Left renal pelvis (tissue), 4 donors: ENCODE measurements around the gene METTL24. TPM values are rescaled to one million over a fixed set of nuclear protein-coding genes. Genes with fewer than 3 reads are reported as not detected.

ENCODE experiments used
- DNase-seq, 4 donors: peaks; one replicate each; pipeline ENCODE4 v3.0.0-alpha.2; 2013; ENCODE audit warnings: low read depth in 4 of 4, low spot score in 3 of 4
- polyA plus RNA-seq, 4 donors: library from polyadenylated mRNA; unstranded; fragments of 120-200 nt; gene quantifications; one replicate each; pipeline ENCODE4 v1.2.1, GENCODE V29; 2013; ENCODE audit not compliant: insufficient read length in 4 of 4

Gene METTL24
- 10 to 100 TPM; 12.5 to 27.1 (median 14.7) TPM for polyA plus RNA-seq

GRCh38 chr6:110357664-110358552, at the start of gene METTL24:
TSS of gene METTL24 (minus strand) at chr6:110358349. CDS start at chr6:110358272, 77 bp downstream.
- no peak for DNase-seq

- DNase-seq = no peak
Observed at GRCh38 chr6:110404607-110405006, 46.5 kb upstream of the METTL24 start.

GRCh38 chr6:110401585-110402176, 43.5 kb upstream of the METTL24 start:
- no peak for DNase-seq

GRCh38 chr6:110400208-110400607, 42.1 kb upstream of the METTL24 start:
- no peak for DNase-seq

GRCh38 chr6:110399219-110400071, 41.3 kb upstream of the METTL24 start:
- DNase-seq = no peak

- no peak for DNase-seq
Observed at GRCh38 chr6:110398778-110399177, 40.6 kb upstream of the METTL24 start.

GRCh38 chr6:110395221-110395620, 37.1 kb upstream of the METTL24 start:
- no peak for DNase-seq

GRCh38 chr6:110394409-110394808, 36.3 kb upstream of the METTL24 start:
- DNase-seq = no peak

GRCh38 chr6:110392727-110393126, 34.6 kb upstream of the METTL24 start:
- DNase-seq = no peak

- no peak for DNase-seq
Observed at GRCh38 chr6:110390404-110390803, 32.3 kb upstream of the METTL24 start.

- DNase-seq = no peak
Observed at GRCh38 chr6:110389689-110390382, 31.7 kb upstream of the METTL24 start.

- no peak for DNase-seq
Observed at GRCh38 chr6:110387986-110388385, 29.8 kb upstream of the METTL24 start.

GRCh38 chr6:110385458-110385863, 27.3 kb upstream of the METTL24 start:
- DNase-seq = no peak

GRCh38 chr6:110378552-110378951, 20.4 kb upstream of the METTL24 start:
- no peak for DNase-seq

- no peak for DNase-seq
Observed at GRCh38 chr6:110369066-110369465, 10.9 kb upstream of the METTL24 start.

GRCh38 chr6:110368284-110368683, 10.1 kb upstream of the METTL24 start:
- DNase-seq = no peak

GRCh38 chr6:110367825-110368224, 9.7 kb upstream of the METTL24 start:
- no peak for DNase-seq

GRCh38 chr6:110366975-110367374, 8.8 kb upstream of the METTL24 start:
- no peak for DNase-seq

GRCh38 chr6:110366256-110366655, 8.1 kb upstream of the METTL24 start:
- no peak for DNase-seq

- no peak for DNase-seq
Observed at GRCh38 chr6:110364364-110365105, 6.4 kb upstream of the METTL24 start.
